ENCODE results near the gene HDAC7.

Gene HDAC7

GRCh38 chr12:47776471-47777143, 43.1 kb downstream of the HDAC7 start:
- DNase-seq, result no peak

DNA sequence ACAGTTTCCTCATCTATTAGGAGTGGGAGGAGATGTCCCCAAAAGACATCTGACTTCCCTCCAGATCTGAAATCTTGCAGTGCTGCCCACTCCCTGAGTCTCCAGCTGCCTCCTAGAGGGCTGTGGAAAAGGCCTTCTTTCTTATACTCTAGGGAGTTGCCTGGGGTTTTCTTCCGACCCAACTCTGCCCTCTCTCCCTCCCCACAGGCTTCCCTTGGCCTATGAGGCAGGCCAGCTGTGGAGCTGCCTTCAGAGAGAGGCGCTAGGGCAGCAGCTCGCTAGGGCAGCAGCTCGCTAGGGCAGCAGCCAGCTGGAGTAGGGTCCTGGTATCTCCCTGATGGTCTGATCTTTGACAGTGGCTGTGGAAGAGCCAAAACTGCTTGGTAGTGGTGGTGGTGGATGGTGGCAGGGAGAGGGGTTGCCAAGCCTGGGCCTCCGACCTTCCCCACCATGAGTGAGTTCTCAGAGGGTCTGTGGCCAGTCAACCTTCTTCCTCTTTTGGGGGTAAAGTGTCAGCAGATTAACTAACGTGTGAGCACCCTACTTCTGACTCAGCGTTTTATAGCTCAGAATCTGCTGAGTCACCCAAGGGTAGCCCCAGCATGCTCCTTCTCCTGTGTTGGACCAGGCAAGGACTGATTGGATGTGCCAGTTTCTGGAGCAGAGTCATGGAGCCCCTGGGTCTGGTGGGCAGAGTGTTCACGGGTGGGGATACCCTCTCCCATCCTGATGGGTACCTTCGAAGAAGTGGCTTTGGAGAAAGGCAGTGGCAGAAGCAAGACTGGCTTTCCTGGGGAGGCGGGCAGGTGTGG, 44.4 kb downstream of the HDAC7 start:
- DNase-seq, result no peak

DNA sequence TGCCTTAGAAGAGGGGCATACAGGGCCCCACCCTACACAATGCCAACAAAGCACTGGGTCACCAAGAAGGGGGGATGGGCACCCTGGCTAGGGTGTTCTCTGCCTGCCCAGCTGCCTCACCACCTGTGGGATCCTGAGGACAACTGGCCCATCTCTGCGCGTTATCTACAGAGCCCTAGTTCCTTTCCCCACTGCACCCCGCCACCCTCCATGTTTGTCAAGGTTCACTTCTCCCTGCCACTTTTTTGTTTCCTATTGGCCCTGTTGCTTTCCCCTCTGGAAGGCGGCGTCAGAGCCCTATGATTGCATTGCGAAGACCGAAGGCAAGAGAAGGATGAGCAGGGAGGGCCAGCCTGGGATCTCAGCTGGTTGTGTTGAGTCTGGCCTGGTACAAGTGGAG, 45.0 kb downstream of the HDAC7 start:
- DNase-seq, result no peak

DNA sequence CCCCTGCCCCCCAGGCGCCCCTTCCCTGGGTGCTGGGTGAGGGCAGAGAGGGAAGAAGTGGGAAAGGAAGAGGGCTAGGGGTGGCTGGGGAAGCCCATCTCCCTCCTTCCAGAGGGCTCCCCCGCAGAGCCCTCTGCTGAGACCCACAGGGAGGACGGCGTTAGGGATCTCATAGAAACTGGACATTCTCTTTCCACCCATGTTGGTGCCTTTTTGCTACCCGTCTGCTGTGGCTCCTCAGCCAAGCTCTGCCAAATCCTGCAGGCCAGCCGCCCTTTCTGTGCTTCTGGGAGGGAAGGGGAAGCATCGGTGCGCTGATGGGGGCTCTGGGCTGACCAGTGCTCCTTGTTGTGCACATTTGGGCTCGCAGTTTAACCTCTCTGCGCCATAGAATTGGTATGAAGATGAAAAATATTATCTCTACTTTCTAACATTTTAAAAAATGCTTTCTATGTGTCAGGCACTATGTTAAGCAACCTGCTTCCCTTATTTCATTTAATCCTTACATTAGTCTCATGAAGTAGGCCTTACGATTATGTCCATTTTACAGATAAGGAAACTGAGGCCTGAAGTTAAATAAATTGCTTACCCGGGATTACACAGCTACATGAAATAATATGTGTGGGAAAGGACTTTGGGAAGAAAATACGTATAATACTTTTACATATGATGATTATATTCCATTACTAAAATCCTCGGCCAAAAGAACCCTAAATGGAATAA, 45.7 kb downstream of the HDAC7 start:
- DNase-seq, result no peak

GRCh38 chr12:47773062-47773857, 46.4 kb downstream of the HDAC7 start, which contains the start of gene SLC48A1:
Gene SLC48A1 (plus strand): TSS chr12:47773238. CDS start chr12:47773305, 67 bp downstream.
- peak; percentile 27 to 77 (median 48) for DNase-seq

GRCh38 chr12:47772738-47773061, 47.0 kb downstream of the HDAC7 start:
- no peak for DNase-seq

GRCh38 chr12:47772094-47772660, 47.5 kb downstream of the HDAC7 start:
- no peak for DNase-seq

DNA sequence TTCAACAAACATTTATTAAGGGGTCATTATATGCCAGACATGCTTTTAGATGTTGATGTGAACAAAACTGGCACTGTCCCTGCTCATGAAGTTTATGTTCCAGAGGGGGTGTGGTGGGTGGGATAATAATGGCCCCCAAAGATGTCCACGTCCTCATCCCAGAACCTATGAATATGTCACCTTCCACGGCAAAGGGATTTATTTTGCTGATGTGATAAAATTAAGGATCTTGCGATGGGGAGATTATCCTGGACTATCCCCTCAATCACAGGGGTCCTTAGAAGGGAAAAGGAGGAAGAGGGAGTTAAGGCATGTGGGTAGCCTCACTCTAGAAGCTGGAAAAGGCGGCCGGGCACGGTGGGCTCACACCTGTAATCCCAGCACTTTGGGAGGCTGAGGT, 48.4 kb downstream of the HDAC7 start:
- no peak for DNase-seq

GRCh38 chr12:47770086-47770726, 49.5 kb downstream of the HDAC7 start:
- no peak for DNase-seq

- no peak for DNase-seq
These were observed 50.2 kb downstream of the HDAC7 start for GRCh38 chr12:47769234-47770085.

- DNase-seq, result no peak
These were observed 51.3 kb downstream of the HDAC7 start for GRCh38 chr12:47768323-47768811.

DNA sequence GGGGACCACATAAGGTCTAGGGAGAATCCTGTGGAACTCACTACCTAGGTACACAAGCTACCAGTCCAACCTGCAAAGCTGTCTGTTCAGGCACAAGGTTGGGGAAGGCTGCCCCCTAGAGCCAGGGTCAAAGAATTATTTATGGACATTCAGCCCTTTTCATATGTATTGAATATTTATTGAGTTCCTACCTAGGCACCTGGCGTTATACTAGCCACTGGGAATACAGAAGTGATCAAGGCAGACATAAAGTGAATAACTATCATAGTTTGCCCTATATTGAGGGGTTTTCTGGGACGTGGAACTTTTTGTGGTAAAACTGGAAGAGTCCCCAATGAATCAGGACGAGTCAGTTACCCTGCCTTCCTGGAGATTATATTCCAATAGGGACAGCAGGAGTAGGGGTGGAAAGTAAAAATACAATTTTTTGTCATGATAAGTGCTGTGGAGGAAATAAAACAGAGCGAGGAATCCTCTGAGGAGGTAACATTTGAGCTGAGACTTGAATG, 52.4 kb downstream of the HDAC7 start:
- peak in 3 of 4 experiments; percentile 19 to 60 (median 35) for DNase-seq

GRCh38 chr12:47766502-47767215, 53.0 kb downstream of the HDAC7 start:
- DNase-seq, result no peak

- no peak for DNase-seq
These were observed 56.0 kb downstream of the HDAC7 start for GRCh38 chr12:47763481-47764346.

DNA sequence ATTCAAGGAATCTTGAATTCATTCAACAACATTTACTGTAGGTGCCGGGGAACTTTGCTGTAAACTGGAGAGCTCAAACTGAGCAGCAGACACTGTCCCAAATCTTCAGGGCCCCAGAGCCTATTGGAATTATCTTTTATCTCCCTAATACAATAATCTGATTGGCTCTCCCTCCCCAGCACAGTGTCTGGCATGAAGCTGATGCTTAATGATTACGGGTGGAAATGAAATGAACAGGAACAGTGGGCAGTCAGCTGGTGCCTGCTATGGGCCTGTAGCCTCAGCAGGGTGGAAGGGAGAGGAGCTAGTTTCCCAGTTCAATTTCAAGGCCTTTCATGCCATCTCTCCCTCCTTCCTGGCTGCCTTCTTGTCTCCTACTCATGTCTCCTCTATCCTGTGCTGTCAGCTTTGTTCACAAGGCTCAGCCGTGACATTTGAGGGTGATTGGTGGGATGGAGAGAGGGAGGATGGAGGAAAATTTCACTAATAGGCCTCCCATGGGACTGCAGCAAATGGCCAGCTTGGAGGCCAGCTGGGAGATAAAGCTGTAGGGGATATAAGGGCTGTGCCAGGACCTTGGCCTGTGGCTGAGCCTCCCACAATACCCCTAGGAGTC, 56.7 kb downstream of the HDAC7 start:
- DNase-seq, result no peak

DNA sequence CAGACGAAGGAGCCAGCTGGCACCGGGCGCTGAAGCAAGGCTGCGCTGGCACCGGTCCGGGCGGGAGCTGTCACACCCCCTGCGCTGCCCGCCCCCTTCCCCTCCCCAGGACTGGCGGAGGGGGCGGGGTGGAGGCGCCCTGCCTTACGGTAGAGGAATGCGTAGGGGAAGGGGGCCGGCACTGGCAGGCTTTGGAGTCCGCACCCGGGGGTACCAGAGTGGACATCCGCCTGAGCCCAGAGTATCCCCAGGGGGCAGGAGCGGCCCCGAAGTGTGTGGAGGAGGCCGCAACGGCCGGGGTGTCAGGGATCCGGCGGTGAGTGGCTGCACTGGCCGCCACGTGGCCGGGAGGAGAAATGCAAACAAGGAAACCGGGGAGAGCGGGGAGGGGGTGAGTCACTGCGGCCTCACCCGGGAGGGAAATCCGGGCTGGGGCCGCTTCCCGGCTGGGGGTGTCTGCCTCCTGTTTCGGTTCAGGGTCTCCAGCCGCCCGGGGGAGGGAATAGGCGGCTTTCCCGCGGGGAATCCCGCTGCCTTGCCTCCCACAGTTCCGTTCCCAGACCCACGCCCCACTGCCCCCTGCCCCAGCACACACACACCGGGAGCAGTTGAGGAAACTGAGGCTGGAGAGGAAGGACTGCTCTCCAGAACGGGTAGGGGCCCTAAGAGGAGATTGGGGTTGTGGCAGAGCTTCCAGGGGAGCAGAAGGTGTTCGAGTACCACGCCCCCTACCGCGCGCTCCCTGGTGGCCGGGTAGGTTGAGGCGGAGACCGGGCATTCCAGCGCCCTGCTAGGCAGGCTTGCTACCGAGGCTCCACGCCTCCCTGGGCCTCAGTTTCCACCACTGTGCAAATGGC, 60.6 kb downstream of the HDAC7 start, which contains the start of gene RAPGEF3:
TSS of gene RAPGEF3 (minus strand) at position 47 of the 857 bp plus-strand sequence. CDS start 324 bp downstream, outside the sequence.
- DNase-seq, result peak in 3 of 4 experiments; percentile 14 to 63 (median 26)

- no peak for DNase-seq
These were observed 61.2 kb downstream of the HDAC7 start for GRCh38 chr12:47758584-47758833.

Data from activated naive CD4-positive, alpha-beta T cell (primary cell).